GM20000 (cell line): Measurements from ENCODE around the gene DAP.

ENCODE experiments used
- DNase-seq: peaks from one replicate; pipeline ENCODE4 v3.0.0; 2012; ENCODE audit warnings: low spot score
- TF ChIP-seq, protein P1 (sequence below): IDR thresholded peaks from 2 replicates; pipeline ENCODE4 v1.5.1; 2012; ENCODE audit warnings: mild to moderate bottlenecking, control low read depth; ENCODE audit errors: extremely low read depth, missing control alignments

Gene DAP

DNA sequence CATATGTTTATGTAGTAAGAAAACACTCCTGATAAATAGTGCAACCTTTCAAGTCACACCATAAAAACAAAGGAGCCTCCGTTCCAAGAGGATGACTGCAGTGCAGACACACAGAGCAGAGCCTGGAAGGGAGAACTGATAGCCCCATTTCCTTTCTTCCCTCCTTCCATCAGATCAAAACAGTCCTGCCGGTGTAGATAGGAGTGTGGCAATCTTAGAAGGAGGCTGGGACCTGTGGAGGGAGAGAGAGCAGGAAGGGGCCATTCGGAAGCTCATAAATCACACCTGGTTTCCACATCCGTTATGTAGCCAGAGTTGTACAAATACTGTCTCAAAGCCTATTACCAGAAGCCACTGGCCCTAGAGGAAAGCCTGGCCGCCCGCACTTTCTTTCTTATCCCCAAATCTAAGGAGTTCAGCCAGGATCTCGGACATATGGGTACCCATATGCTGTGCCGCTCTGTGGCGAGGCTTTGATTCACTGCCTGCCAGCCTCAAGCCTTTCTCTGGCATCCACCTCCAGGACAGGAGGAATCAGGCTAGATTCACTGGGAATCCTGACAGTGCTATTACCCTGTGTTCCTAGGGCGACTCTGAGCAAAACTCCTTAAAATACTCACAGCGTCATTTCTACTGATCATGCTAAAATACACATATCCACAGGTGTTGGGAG is 26.9 kb downstream of the DAP start:
- no peak for DNase-seq
- TF ChIP-seq, protein P1, sequence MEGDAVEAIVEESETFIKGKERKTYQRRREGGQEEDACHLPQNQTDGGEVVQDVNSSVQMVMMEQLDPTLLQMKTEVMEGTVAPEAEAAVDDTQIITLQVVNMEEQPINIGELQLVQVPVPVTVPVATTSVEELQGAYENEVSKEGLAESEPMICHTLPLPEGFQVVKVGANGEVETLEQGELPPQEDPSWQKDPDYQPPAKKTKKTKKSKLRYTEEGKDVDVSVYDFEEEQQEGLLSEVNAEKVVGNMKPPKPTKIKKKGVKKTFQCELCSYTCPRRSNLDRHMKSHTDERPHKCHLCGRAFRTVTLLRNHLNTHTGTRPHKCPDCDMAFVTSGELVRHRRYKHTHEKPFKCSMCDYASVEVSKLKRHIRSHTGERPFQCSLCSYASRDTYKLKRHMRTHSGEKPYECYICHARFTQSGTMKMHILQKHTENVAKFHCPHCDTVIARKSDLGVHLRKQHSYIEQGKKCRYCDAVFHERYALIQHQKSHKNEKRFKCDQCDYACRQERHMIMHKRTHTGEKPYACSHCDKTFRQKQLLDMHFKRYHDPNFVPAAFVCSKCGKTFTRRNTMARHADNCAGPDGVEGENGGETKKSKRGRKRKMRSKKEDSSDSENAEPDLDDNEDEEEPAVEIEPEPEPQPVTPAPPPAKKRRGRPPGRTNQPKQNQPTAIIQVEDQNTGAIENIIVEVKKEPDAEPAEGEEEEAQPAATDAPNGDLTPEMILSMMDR = no peak

GRCh38 chr5:10733426-10733825 is 27.6 kb downstream of the DAP start:
- no peak for DNase-seq
- TF ChIP-seq, protein P1 = no peak

GRCh38 chr5:10731913-10732312 is 29.1 kb downstream of the DAP start:
- TF ChIP-seq, protein P1 = no peak
- DNase-seq = no peak

GRCh38 chr5:10730043-10730351 is 31.0 kb downstream of the DAP start:
- TF ChIP-seq, protein P1 = no peak
- DNase-seq = no peak

DNA sequence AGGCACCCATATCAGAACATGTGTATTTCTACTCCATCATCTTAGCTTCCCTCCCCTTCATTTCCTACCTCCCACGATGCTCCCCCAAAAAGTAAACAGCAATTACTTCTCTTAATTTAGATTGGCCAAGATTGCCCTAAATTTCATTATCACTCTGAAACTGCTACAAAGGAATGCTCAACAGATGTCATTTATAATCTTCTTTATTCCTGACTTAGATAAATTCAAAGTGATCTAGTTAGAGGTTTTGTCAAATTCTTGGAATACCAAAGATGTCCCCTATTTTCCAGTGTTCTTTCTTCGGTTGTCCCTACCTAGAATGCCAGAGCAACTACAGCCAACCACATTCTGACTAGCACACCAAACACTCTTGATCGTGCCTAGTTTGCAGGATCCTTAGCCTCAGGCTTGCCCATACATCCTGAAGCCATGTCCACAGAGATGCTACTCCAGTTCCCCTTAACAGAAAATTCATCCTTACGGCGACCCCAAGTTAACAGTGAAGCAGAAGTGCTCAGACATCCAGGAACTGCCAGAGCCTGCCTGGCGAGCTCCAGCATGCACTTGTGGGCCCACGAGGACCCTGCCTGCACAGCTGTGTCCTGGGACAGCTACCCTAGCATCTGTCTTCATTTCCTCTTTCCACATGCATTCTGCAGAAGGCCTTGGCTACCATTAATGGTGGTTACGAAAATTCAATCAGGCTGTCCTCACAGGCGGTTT is 31.6 kb downstream of the DAP start:
- TF ChIP-seq, protein P1 = no peak
- DNase-seq = no peak

DNA sequence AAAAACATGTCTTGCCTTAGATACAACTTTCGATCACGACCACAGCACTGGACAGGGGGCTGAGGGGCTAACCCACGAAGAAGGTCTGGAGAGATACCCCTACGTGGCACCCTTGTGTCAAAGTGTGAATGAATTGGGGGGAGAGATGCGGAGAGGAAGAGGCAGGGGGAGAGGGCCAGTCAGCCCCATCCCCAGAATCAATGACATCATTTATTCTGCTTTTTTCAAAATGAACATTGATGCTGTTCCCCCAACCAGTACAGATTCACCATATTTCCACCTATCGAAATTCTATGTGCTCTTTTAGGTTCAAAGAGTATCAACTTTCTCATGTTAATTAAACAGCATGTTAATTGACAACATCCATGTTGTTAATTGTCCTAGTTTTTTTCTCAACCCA is 32.4 kb downstream of the DAP start:
- no peak for DNase-seq
- TF ChIP-seq, protein P1 = no peak

DNA sequence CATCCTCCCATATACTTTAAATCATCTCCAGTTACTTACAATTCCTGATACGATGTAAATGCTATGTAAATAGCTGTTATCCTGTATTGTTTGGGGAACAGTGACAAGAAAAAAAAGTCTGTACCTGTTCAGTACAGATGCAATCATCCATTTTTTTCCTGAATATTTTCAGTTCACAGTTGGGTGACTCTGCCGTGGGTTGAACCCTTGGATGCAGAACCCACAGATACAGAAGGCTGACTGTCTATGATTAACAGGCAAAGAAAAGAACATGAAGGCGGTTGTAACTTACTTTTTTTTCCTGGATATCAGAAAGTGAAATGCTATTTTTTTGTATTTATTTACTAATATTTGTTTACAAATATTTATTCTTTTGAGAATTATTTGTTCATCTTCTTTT is 33.2 kb downstream of the DAP start:
- DNase-seq = no peak
- TF ChIP-seq, protein P1 = no peak
